ENCODE measurements around the gene ARL8B. TPM values are rescaled to one million over a fixed set of nuclear protein-coding genes. Genes with fewer than 3 reads are reported as not detected.

Gene ARL8B
- total and polyA plus RNA-seq, 2 of the 8 experiments (the other 6 are each of a cell fraction or from before 2014, with no cell fraction given): 14.5 to 27.8 TPM

- Histone ChIP-seq H4K20me1 (replicated peaks in 1 of 2; ENCODE audit: control insufficient read depth in 1 of 2, insufficient read depth in 2 of 2, low read length in 2 of 2) (peaks cover 3 to 7% of the 10 kb centered on the region in 2 experiments), H3K14ac (ENCODE audit: insufficient read length) (no peak overlapping the region), H3K4me2 (ENCODE audit: insufficient read depth in 1 of 2, low read depth in 2 of 2, low read length in 2 of 2) (no peak overlapping the region), H2BK5ac (ENCODE audit: low read depth, low read length) (no peak overlapping the region), H3K4me1 (replicated peaks in 1 of 4; ENCODE audit: control insufficient read depth in 3 of 4, insufficient read depth in 4 of 4, low read length in 3 of 4) (peaks cover 0 to 4% (median 0%) of the 10 kb centered on the region in 4 experiments; a peak in 2 of 7 replicates), H2BK12ac (ENCODE audit: low read depth, low read length) (no peak overlapping the region), H3K4ac (replicated peaks; ENCODE audit: insufficient read length, low read depth, low read length) (no peak overlapping the region), H3K23ac (ENCODE audit: insufficient read length) (no peak overlapping the region), H3K9me3 (ENCODE audit: insufficient read depth in 2 of 2, low read depth in 1 of 2, low read length in 1 of 2) (peaks cover 7 to 9% of the 10 kb centered on the region in 2 experiments; a peak in 3 of 4 replicates), H3K4me3 (ENCODE audit: extremely low read depth in 1 of 4, insufficient read depth in 2 of 4, low read depth in 3 of 4, low read length in 4 of 4) (no peak overlapping the region), H2BK120ac (replicated peaks; ENCODE audit: low read depth, low read length) (no peak overlapping the region), H3K23me2 (ENCODE audit: low read depth, low read length) (no peaks in the 10 kb centered on the region), H3K79me2 (ENCODE audit: control insufficient read depth in 1 of 2, insufficient read depth in 2 of 2, low read length in 2 of 2) (peaks cover 0 to 94% of the 10 kb centered on the region in 2 experiments; a peak in 3 of 4 replicates), H3K36me3 (ENCODE audit: control insufficient read depth in 2 of 4, insufficient read depth in 4 of 4, low read length in 3 of 4) (0 out of 8 replicates have a peak, but pooled peaks cover 0 to 3% (median 0%) of the 10 kb centered on the region in 4 experiments), H2AK5ac (ENCODE audit: low read depth, low read length) (no peak overlapping the region), H4K8ac (ENCODE audit: extremely low read depth, insufficient read depth, low read length) (no peak overlapping the region), H4K5ac (ENCODE audit: insufficient read length, low read depth, low read length) (no peak overlapping the region), H3K18ac (ENCODE audit: extremely low read depth, low read length) (no peak overlapping the region), H2AFZ (ENCODE audit: low read length) (no peak overlapping the region), H3K27me3 (replicated peaks in 1 of 4; ENCODE audit: control insufficient read depth in 3 of 4, extremely low read depth in 1 of 4, insufficient read depth in 3 of 4, low read length in 3 of 4) (no peaks in the 10 kb centered on the region), H2BK15ac (ENCODE audit: low read length) (no peak overlapping the region), H3K56ac (replicated peaks; ENCODE audit: insufficient read length, low read depth, low read length) (no peak overlapping the region), H2BK20ac (ENCODE audit: low read length) (no peak overlapping the region), H3K79me1 (ENCODE audit: low read depth, low read length) (peaks cover 5% of the 10 kb centered on the region; the same call in 1 of the 2 replicates), H3K27ac (ENCODE audit: low read depth, low read length) (no peak overlapping the region), H4K91ac (replicated peaks; ENCODE audit: insufficient read length, low read length) (no peak overlapping the region), H3K9ac (replicated peaks in 1 of 4; ENCODE audit: extremely low read depth in 1 of 4, low read depth in 3 of 4, low read length in 3 of 4) (no peak overlapping the region)
- ChIA-PET CTCF (ENCODE audit: partially characterized antibody) (interaction anchor here (1.0 to 1.4 kb wide), 3 partner anchors 13 to 33 kb away, joined by 3 to 5 read pairs (median 5); no protein-coding TSS in a partner anchor), POLR2A (ENCODE audit: partially characterized antibody) (no interaction called here)
- WGBS, 2 experiments (ENCODE audit: extremely low coverage in 1 of 2, insufficient coverage in 1 of 2, insufficient read length in 1 of 2, insufficient replicate concordance in 2 of 2, low coverage in 1 of 2, low lambda C conversion rate in 2 of 2, missing lambda C conversion rate in 1 of 2): 93% methylated on average over 7 of the region's 7 CpGs; no CpG with 5 or more reads in 1 of the 2 experiments
- no peak for DNase-seq (ENCODE audit: low read depth in 1 of 2, low spot score in 2 of 2)
- FAIRE-seq: no peak
- TF ChIP-seq ZNF274 (IDR thresholded peaks at IDR 0.05; ENCODE audit: borderline replicate concordance, extremely low read depth, low read length): no peak
- no peak for TF ChIP-seq E2F6 (IDR thresholded peaks at IDR 0.05)
- no peak for TF ChIP-seq HDAC6 (IDR thresholded peaks at IDR 0.05; ENCODE audit: low read depth, low read length)
- no peak for TF ChIP-seq NRF1 (IDR thresholded peaks at IDR 0.05; ENCODE audit: low read depth, low read length)
- no peak for TF ChIP-seq SIX5 (IDR thresholded peaks at IDR 0.05; ENCODE audit: low read depth, low read length)
- TF ChIP-seq USF2 (IDR thresholded peaks at IDR 0.05; ENCODE audit: low read length): no peak
- no peak for TF ChIP-seq GABPA (IDR thresholded peaks at IDR 0.05; ENCODE audit: borderline replicate concordance, insufficient read depth, low read length)
- no peak for TF ChIP-seq CHD2 (IDR thresholded peaks at IDR 0.05; ENCODE audit: low read length)
- no peak for TF ChIP-seq TBP (IDR thresholded peaks at IDR 0.05; ENCODE audit: low read depth, low read length)
- TF ChIP-seq TAF7 (optimal IDR thresholded peaks at IDR 0.05; ENCODE audit: borderline replicate concordance, low read depth, low read length): no peak
- TF ChIP-seq MAFK (IDR thresholded peaks at IDR 0.05; ENCODE audit: low read depth, low read length): no peak
- TF ChIP-seq TEAD4 (IDR thresholded peaks at IDR 0.05; ENCODE audit: low read depth, low read length): no peak
These were observed 27.3 kb downstream of the ARL8B start for GRCh38 chr3:5149306-5149880.

Measured in H1 (cell line).